CD4-positive, alpha-beta T cell (primary cell): ENCODE results near the gene FBXW11. TPM values are rescaled to one million over a fixed set of nuclear protein-coding genes. Genes with fewer than 3 reads are reported as not detected.

Experiments used
- ATAC-seq: fragments of 200-7000 bp; cut with Tn5 transposase; one replicate; pipeline ENCODE4 v1.10.0; 2022; ENCODE audit warnings: mild to moderate bottlenecking; ENCODE audit not compliant: poor library complexity
- CTCF ChIA-PET: fragments of 350-600 bp; sonication (Branson Sonifier 250); formaldehyde crosslinking; loops from one replicate; lab custom pipeline; 2021; ENCODE audit warnings: antibody characterized with exemption, inconsistent platforms; lab: Charles Lee
- POLR2A ChIA-PET: fragments of 350-600 bp; sonication (Branson Sonifier 250); formaldehyde crosslinking; loops from one replicate; lab custom pipeline; 2021; ENCODE audit warnings: antibody characterized with exemption, inconsistent platforms; lab: Charles Lee
- DNase-seq, 14 experiments: peaks; one replicate each; pipeline ENCODE4 v3.0.0-alpha.2; 2013 to 2020; ENCODE audit warnings: mixed read lengths in 2 of 14
- H3K27ac ChIP-seq, 2 donors: one replicate each; pipeline versions ENCODE4 v1.5.1 to v1.7.0; 2013; ENCODE audit warnings: low read length in 2 of 2, low read depth in 1 of 2, mild to moderate bottlenecking in 1 of 2
- H3K27me3 ChIP-seq, 2 experiments: 1 replicate in 1 of 2; 2 replicates in 1 of 2; pipeline versions ENCODE4 v1.6.1 to v1.7.0; 2013; ENCODE audit warnings: low read length in 2 of 2, control low read depth in 1 of 2, mild to moderate bottlenecking in 1 of 2, moderate library complexity in 1 of 2; ENCODE audit not compliant: insufficient read depth in 2 of 2, control insufficient read depth in 1 of 2
- H3K36me3 ChIP-seq: one replicate; pipeline ENCODE4 v1.6.1; 2013; ENCODE audit warnings: low read length, control low read depth; ENCODE audit not compliant: insufficient read depth
- H3K4me1 ChIP-seq: one replicate; pipeline ENCODE4 v1.6.1; 2013; ENCODE audit warnings: low read length, control low read depth; ENCODE audit not compliant: insufficient read depth
- H3K4me3 ChIP-seq: one replicate; pipeline ENCODE4 v1.5.1; 2013; ENCODE audit warnings: mild to moderate bottlenecking, low read length, moderate library complexity
- H3K9me3 ChIP-seq, 2 experiments: 1 replicate in 1 of 2; 2 replicates in 1 of 2; pipeline versions ENCODE4 v1.6.1 to v1.7.0; 2013; ENCODE audit warnings: low read length in 2 of 2, mild to moderate bottlenecking in 2 of 2, control low read depth in 1 of 2, moderate library complexity in 1 of 2; ENCODE audit not compliant: control insufficient read depth in 1 of 2, insufficient read depth in 1 of 2
- H3K27ac Mint-ChIP-seq: one replicate; pipeline ENCODE4 v1.8.0; 2020; ENCODE audit warnings: mixed read lengths
- H3K27me3 Mint-ChIP-seq: one replicate; pipeline ENCODE4 v1.8.0; 2021; ENCODE audit warnings: mixed read lengths
- H3K36me3 Mint-ChIP-seq: one replicate; pipeline ENCODE4 v1.8.0; 2021; ENCODE audit warnings: low read depth, mixed read lengths
- H3K4me1 Mint-ChIP-seq: one replicate; pipeline ENCODE4 v1.8.0; 2021; ENCODE audit warnings: low read depth, mixed read lengths
- H3K4me3 Mint-ChIP-seq: one replicate; pipeline ENCODE4 v1.8.0; 2020; ENCODE audit warnings: mild to moderate bottlenecking, mixed read lengths
- H3K9me3 Mint-ChIP-seq: one replicate; pipeline ENCODE4 v1.8.0; 2020; ENCODE audit warnings: mixed read lengths
- CTCF ChIP-seq: fragments of 200-600 bp; IDR thresholded peaks from one replicate; pipeline ENCODE4 v1.8.0; 2022; ENCODE audit warnings: antibody characterized with exemption, mild to moderate bottlenecking
- intact Hi-C, 2 experiments: fragments of 100-400 bp; cut with DNase I in 1 of 2; cut with micrococcal nuclease in 1 of 2; formaldehyde crosslinking; loops; one replicate each; pipeline versions ENCODE4 v1.15.1 to v1.9.0; 2023 to 2025; cut with DNase I, micrococcal nuclease
- total RNA-seq, 174 experiments: library from RNA in 2 of 174; stranded (reverse) in 2 of 174; gene quantifications; one replicate each; pipeline ENCODE4 v1.2.3 and lab custom pipeline; 2021 to 2026

Gene FBXW11
- total RNA-seq, 2 experiments from 2014 or later: 20.9 to 24.0 TPM

DNA sequence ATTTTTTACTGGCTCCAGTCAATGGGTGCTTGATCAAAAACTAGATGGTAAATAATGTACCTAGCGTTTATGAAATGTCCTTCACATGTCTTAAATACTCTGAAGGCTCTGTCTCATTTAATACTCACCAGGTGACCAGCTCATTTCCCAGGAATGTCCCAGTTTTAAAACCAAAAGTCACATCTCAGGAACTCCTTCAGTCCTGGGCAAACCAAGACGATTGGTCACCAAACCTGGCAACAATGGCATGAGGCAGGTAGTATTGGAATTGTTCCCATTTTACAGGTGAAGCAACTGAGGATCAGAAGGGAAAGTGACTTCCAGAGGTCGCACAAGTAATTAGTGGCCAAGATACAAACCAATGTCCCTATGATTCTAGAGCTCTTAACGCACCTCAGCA is 193.2 kb downstream of the FBXW11 start:
- H3K36me3 ChIP-seq: no peaks in the 10 kb centered on the region
- no peak overlapping the region for H3K27ac ChIP-seq
- ChIA-PET CTCF (no interaction called here), POLR2A (no interaction called here)
- H3K27me3 Mint-ChIP-seq: peaks cover 5% of the 10 kb centered on the region
- DNase-seq: no peak
- no peak overlapping the region for H3K4me3 Mint-ChIP-seq
- H3K4me3 ChIP-seq: no peak overlapping the region
- peaks cover 0 to 2% of the 10 kb centered on the region in 2 experiments for H3K27me3 ChIP-seq
- no peak for ATAC-seq
- H3K36me3 Mint-ChIP-seq: no peaks in the 10 kb centered on the region
- H3K4me1 Mint-ChIP-seq: no peaks in the 10 kb centered on the region
- intact Hi-C loops: no loop called here
- peaks cover 0 to 23% of the 10 kb centered on the region in 2 experiments for H3K9me3 ChIP-seq
- no peak for TF ChIP-seq CTCF
- H3K9me3 Mint-ChIP-seq: peaks cover 4% of the 10 kb centered on the region
- H3K4me1 ChIP-seq: no peaks in the 10 kb centered on the region
- H3K27ac Mint-ChIP-seq: no peak overlapping the region

Other genes with a start within 250 kb of the FBXW11 start
- not detected for gene SMIM23, start 220.8 kb downstream of the FBXW11 start, total RNA-seq
- 100 to 1,000 TPM; 211 to 229 TPM for gene STK10, start 181.6 kb upstream of the FBXW11 start, total RNA-seq
- gene EFCAB9, start 187.5 kb upstream of the FBXW11 start, total RNA-seq: not detected